H1 (cell line): Measurements from ENCODE around the gene PDE4B.
"Not testable (repeated sequence)": the region's sequence is repeated elsewhere in the genome, so short reads cannot be mapped to it uniquely, and the experiment has no call there.

Source experiments
- KDM5A ChIP-seq: fragments of 200-600 bp; IDR thresholded peaks from 2 replicates; pipeline ENCODE4 v1.7.1; 2012; ENCODE audit warnings: mild to moderate bottlenecking, low read length, inconsistent platforms, mixed read lengths
- RAD21 ChIP-seq, 2 experiments: IDR thresholded peaks in 1 of 2; conservative IDR thresholded peaks in 1 of 2; 2 replicates each; pipeline ENCODE4 v1.6.1; 2011; ENCODE audit warnings: low read depth in 2 of 2, low read length in 2 of 2, improper control_type of control experiment in 1 of 2, inconsistent platforms in 1 of 2, mild to moderate bottlenecking in 1 of 2, moderate library complexity in 1 of 2
- TCF12 ChIP-seq: IDR thresholded peaks from 2 replicates; pipeline ENCODE4 v1.6.1; 2011; ENCODE audit warnings: low read depth, mild to moderate bottlenecking, low read length

DNA sequence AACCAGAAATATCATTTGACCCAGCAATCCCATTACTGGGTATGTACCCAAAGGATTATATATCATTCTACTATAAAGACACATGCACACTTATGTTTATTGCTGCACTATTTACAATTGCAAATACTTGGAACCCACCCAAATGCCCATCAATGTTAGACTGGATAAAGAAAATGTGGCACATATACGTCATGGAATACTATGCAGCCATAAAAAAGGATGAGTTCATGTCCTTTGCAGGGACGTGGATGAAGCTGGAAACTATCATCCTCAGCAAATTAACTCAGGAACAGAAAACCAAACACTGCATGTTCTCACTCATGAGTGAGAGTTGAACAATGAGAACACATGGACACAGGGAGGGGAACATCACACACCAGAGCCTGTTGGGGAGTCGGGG lies 85.6 kb downstream of the PDE4B start:
- TF ChIP-seq RAD21 (IDR thresholded peaks at IDR 0.05 in 1 of 2, conservative IDR thresholded peaks at IDR 0.05 in 1 of 2; ENCODE audit: low read depth in 2 of 2, low read length in 2 of 2); KDM5A; TCF12: not testable (repeated sequence)
